Measurements from ENCODE around the gene SH3GL2.

The SH3GL2 gene

GRCh38 chr9:17635115-17635890 lies 56.4 kb downstream of the SH3GL2 start:
- TF ChIP-seq POLR2AphosphoS5 (IDR thresholded peaks at IDR 0.05; ENCODE audit: low read depth, low read length) (no peak), REST (IDR thresholded peaks at IDR 0.05; ENCODE audit: insufficient read depth in 1 of 2, low read depth in 2 of 2, low read length in 2 of 2) (no peak), SIN3A (IDR thresholded peaks at IDR 0.05; ENCODE audit: borderline replicate concordance, insufficient read depth, low read length) (no peak), FOXP2 (optimal IDR thresholded peaks at IDR 0.05; ENCODE audit: borderline replicate concordance, extremely low read depth, extremely low read length, insufficient read depth) (no peak), TAF1 (IDR thresholded peaks at IDR 0.05; ENCODE audit: borderline replicate concordance, insufficient read depth, low read length) (no peak)

GRCh38 chr9:17636349-17636748 lies 57.5 kb downstream of the SH3GL2 start:
- no peak for TF ChIP-seq SIN3A (IDR thresholded peaks at IDR 0.05; ENCODE audit: borderline replicate concordance, insufficient read depth, low read length)
- no peak for TF ChIP-seq REST (IDR thresholded peaks at IDR 0.05; ENCODE audit: insufficient read depth in 1 of 2, low read depth in 2 of 2, low read length in 2 of 2)
- TF ChIP-seq POLR2AphosphoS5 (IDR thresholded peaks at IDR 0.05; ENCODE audit: low read depth, low read length), result no peak
- TF ChIP-seq FOXP2 (optimal IDR thresholded peaks at IDR 0.05; ENCODE audit: borderline replicate concordance, extremely low read depth, extremely low read length, insufficient read depth), result no peak
- TF ChIP-seq TAF1 (IDR thresholded peaks at IDR 0.05; ENCODE audit: borderline replicate concordance, insufficient read depth, low read length), result no peak

- no peak for TF ChIP-seq SIN3A (IDR thresholded peaks at IDR 0.05; ENCODE audit: borderline replicate concordance, insufficient read depth, low read length)
- TF ChIP-seq TAF1 (IDR thresholded peaks at IDR 0.05; ENCODE audit: borderline replicate concordance, insufficient read depth, low read length), result no peak
- TF ChIP-seq POLR2AphosphoS5 (IDR thresholded peaks at IDR 0.05; ENCODE audit: low read depth, low read length), result no peak
Measured at GRCh38 chr9:17636821-17637220, 58.0 kb downstream of the SH3GL2 start.

GRCh38 chr9:17637229-17637628 lies 58.4 kb downstream of the SH3GL2 start:
- TF ChIP-seq TAF1 (IDR thresholded peaks at IDR 0.05; ENCODE audit: borderline replicate concordance, insufficient read depth, low read length) (no peak), REST (IDR thresholded peaks at IDR 0.05; ENCODE audit: insufficient read depth in 1 of 2, low read depth in 2 of 2, low read length in 2 of 2) (no peak), SIN3A (IDR thresholded peaks at IDR 0.05; ENCODE audit: borderline replicate concordance, insufficient read depth, low read length) (no peak), FOXP2 (optimal IDR thresholded peaks at IDR 0.05; ENCODE audit: borderline replicate concordance, extremely low read depth, extremely low read length, insufficient read depth) (no peak), POLR2AphosphoS5 (IDR thresholded peaks at IDR 0.05; ENCODE audit: low read depth, low read length) (no peak)

GRCh38 chr9:17648516-17648915 lies 69.7 kb downstream of the SH3GL2 start:
- TF ChIP-seq TAF1 (IDR thresholded peaks at IDR 0.05; ENCODE audit: borderline replicate concordance, insufficient read depth, low read length) (no peak), FOXP2 (optimal IDR thresholded peaks at IDR 0.05; ENCODE audit: borderline replicate concordance, extremely low read depth, extremely low read length, insufficient read depth) (no peak), REST (IDR thresholded peaks at IDR 0.05; ENCODE audit: insufficient read depth in 1 of 2, low read depth in 2 of 2, low read length in 2 of 2) (no peak), POLR2AphosphoS5 (IDR thresholded peaks at IDR 0.05; ENCODE audit: low read depth, low read length) (no peak), SIN3A (IDR thresholded peaks at IDR 0.05; ENCODE audit: borderline replicate concordance, insufficient read depth, low read length) (no peak)

All from PFSK-1 (cell line).